Activated T-cell treated with anti-CD3 and anti-CD28 coated beads, Interleukin-2, amount 50 U/mL, for 72 hours (primary cell): Measurements from ENCODE around the gene FGD3. TPM values are rescaled to one million over a fixed set of nuclear protein-coding genes. Genes with fewer than 3 reads are reported as not detected.

Experiments
- ATAC-seq, 2 donors: fragments of 150-1000 bp; cut with Tn5 transposase; replicated peaks in 1 of 2; 2 replicates each; pipeline ENCODE4 v1.10.0; 2021; ENCODE audit warnings: moderate library complexity in 2 of 2, mild to moderate bottlenecking in 1 of 2
- DNase-seq, 2 donors: peaks; one replicate each; pipeline ENCODE4 v3.0.0; 2021 to 2022; ENCODE audit warnings: mixed read lengths in 1 of 2
- H3K27ac Mint-ChIP-seq: one replicate; pipeline ENCODE4 v1.8.0; 2022; ENCODE audit warnings: mild to moderate bottlenecking, moderate library complexity, mixed read lengths
- H3K27me3 Mint-ChIP-seq: one replicate; pipeline ENCODE4 v1.8.0; 2022; ENCODE audit warnings: low read depth, mixed read lengths
- H3K36me3 Mint-ChIP-seq, 2 donors: one replicate each; pipeline ENCODE4 v1.8.0; 2022; ENCODE audit warnings: mixed read lengths in 2 of 2, mild to moderate bottlenecking in 1 of 2; ENCODE audit not compliant: insufficient read depth in 2 of 2
- H3K4me1 Mint-ChIP-seq: one replicate; pipeline ENCODE4 v1.8.0; 2022; ENCODE audit warnings: low read depth, mixed read lengths
- H3K4me3 Mint-ChIP-seq, 2 donors: one replicate each; pipeline ENCODE4 v1.8.0; 2022; ENCODE audit warnings: mild to moderate bottlenecking in 2 of 2, mixed read lengths in 2 of 2, moderate library complexity in 2 of 2
- H3K9me3 Mint-ChIP-seq, 2 donors: one replicate each; pipeline ENCODE4 v1.8.0; 2022; ENCODE audit warnings: mixed read lengths in 2 of 2
- total RNA-seq, 2 donors: library from RNA; stranded (reverse); gene quantifications; one replicate each; pipeline ENCODE4 v1.2.3, GENCODE V29; 2022

The FGD3 gene
- total RNA-seq, 2 donors from 2014 or later = 66.2 to 72.9 TPM

DNA sequence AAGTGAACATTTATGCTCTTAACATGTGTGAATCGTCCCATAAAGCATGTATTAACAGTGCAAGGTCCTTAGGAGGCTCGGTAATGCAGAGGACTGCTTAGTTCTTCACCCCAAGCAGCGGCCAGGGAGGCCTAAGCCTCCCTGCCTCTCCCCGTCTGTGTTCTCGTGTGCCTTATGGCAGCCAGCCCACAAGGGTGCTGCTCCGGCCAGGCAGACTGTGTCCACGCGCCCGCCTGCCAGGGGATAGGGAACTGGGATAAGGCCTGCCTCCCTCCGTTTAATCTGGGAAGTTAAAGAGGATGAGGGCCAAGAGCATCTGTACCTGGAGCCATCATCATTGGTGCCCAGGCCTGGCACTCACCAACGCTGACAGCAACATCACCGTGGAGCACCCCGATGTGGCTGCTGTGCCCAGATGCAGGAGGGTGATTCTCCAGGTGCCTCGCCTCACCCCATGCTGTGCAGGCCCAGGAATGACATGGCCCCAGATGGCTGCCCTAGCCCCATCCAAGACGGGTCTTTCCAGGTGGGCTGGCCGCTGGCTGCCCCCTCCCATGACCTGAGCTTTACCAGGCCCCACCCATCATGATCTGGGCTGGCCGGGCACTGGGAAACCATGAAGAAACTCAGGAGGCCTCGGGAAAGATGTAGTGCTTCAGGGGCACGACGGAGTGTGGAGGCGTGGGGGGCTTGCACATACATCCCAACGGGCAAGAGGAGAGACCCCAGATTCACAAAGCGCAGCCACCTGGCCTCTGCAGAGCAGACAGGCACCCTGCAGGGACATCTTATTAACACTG, 75.6 kb downstream of the FGD3 start:
- Mint-ChIP-seq H3K36me3 (peaks cover 6 to 7% of the 10 kb centered on the region in 2 donors), H3K27me3 (no peaks in the 10 kb centered on the region), H3K9me3 (no peaks in the 10 kb centered on the region), H3K4me1 (peaks cover 70% of the 10 kb centered on the region), H3K4me3 (no peak overlapping the region), H3K27ac (peak overlapping the region; percentile 82)
- ATAC-seq (no peak), DNase-seq (no peak)

DNA sequence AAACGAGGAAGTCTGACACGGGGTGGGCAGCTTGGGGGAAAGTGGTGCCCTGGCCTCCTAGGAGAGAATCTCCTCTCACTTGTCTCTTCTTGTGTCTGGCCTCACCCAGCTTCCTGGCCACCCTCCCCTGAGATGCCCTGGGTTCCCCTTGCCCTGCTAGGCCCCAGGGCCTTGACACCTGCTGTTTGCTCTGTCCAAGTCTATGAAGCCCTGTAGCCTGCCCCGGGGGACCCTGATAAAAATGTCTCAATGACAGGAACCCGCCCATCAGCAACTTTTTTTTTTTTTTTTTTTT, 76.1 kb downstream of the FGD3 start:
- Mint-ChIP-seq H3K4me3 (no peak overlapping the region), H3K27me3 (no peaks in the 10 kb centered on the region), H3K36me3 (peaks cover 6 to 7% of the 10 kb centered on the region in 2 donors), H3K27ac (peak overlapping the region; percentile 82), H3K4me1 (peaks cover 71% of the 10 kb centered on the region), H3K9me3 (no peaks in the 10 kb centered on the region)
- DNase-seq (no peak), ATAC-seq (no peak)

DNA sequence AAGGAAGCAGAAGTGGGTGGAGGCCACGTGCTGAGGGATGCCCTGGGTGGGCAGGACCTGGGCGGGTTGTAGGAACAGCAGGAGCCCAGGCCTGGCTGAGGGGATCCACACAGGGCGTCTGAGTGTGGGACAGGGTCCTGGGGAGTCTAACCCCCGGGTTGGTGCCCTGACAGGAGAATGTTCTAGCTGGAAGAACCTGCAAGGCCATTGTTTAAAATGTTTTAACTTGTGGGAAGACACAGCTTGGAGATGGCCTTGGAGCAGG, 77.3 kb downstream of the FGD3 start:
- Mint-ChIP-seq H3K36me3 (peaks cover 7 to 8% of the 10 kb centered on the region in 2 donors), H3K4me1 (peaks cover 75% of the 10 kb centered on the region), H3K9me3 (no peaks in the 10 kb centered on the region), H3K27me3 (no peaks in the 10 kb centered on the region), H3K27ac (peak overlapping the region; percentile 90), H3K4me3 (no peak overlapping the region)
- DNase-seq (no peak), ATAC-seq (no peak)

DNA sequence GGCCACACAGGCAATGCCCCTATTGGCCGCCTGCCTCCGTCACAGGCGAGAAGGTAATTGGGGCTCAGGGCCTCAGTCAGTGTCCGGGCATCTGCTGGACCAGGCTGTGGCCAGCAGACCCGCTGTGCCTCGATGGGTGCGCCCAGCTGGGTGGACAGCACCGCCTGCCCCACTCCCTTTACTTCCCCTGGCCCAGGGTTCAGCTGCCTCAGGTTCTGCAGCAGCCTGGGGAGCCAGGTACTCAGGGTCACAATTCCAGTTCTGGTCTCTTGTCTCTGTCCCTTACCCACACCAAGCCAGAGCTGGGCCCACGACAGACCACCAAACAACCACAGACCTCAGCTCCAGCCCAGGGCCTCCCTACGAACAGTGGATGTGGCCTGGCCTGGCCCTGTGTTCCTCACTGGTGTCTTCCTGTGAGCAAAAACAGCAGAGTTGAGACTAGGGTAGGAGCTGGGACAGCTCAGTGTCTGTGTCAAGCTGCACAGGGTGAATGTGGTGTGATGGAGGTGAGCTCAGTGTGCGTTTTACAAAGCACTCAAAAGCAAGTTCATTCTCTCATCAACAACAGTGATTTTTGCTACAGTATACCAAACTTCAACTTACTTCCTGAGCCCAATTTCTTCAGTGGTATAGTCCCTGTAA, 77.8 kb downstream of the FGD3 start:
- peak overlapping the region; percentile 82 for H3K27ac Mint-ChIP-seq
- no peaks in the 10 kb centered on the region for H3K9me3 Mint-ChIP-seq
- peaks cover 76% of the 10 kb centered on the region for H3K4me1 Mint-ChIP-seq
- H3K27me3 Mint-ChIP-seq = no peaks in the 10 kb centered on the region
- DNase-seq (no peak), ATAC-seq (peak in 1 of 2 donors; percentile 33)
- peaks cover 7 to 12% of the 10 kb centered on the region in 2 donors for H3K36me3 Mint-ChIP-seq
- peak overlapping the region in 1 of 2 donors; percentile 35 for H3K4me3 Mint-ChIP-seq

DNA sequence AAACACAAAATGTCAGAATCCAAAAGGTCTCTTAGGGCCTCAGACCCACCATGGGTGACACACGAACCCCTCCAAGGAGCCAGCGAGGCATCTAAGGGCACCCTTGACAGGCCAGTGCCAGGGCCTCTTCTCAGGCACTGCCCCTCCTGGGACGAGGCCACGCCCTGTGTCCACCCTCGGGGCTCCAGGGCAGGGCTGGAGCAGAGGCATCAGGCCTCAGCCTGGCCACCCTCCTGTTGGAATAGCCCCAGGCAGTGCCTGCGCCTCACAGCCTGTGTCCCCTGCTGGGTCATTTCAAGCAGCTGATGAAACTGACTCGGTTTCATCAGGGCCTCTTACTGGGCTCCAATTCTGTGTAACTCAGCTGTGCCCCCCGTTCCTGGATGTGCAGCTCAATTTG, 78.4 kb downstream of the FGD3 start:
- Mint-ChIP-seq H3K4me3 (no peak overlapping the region), H3K9me3 (no peaks in the 10 kb centered on the region), H3K27me3 (no peaks in the 10 kb centered on the region), H3K4me1 (peaks cover 71% of the 10 kb centered on the region), H3K36me3 (peaks cover 8 to 13% of the 10 kb centered on the region in 2 donors), H3K27ac (peak overlapping the region; percentile 82)
- DNase-seq (no peak), ATAC-seq (no peak)

DNA sequence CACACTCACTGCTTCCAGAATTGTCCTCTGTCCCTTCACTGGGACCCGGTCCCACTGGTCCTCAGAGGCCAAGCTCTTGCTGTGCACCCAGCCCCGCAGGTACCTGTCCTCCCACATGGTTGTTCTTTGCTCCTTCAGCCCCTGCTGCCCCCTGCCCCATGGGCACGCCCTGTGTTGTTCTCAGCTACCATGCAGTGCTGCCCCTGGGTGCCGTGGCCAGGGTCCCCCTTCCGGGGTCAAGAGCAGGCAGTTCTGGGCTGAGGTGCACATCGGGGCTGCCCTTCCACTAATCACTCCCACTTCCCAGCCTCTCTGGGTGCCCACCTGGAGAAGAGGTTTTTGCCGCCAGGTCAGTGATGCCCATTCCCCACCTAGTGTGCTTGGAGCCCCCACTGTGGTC, 79.3 kb downstream of the FGD3 start:
- Mint-ChIP-seq H3K36me3 (peaks cover 12 to 20% of the 10 kb centered on the region in 2 donors), H3K4me1 (peaks cover 67% of the 10 kb centered on the region), H3K4me3 (no peak overlapping the region), H3K9me3 (no peaks in the 10 kb centered on the region), H3K27ac (no peak overlapping the region), H3K27me3 (no peaks in the 10 kb centered on the region)
- DNase-seq (no peak), ATAC-seq (no peak)

DNA sequence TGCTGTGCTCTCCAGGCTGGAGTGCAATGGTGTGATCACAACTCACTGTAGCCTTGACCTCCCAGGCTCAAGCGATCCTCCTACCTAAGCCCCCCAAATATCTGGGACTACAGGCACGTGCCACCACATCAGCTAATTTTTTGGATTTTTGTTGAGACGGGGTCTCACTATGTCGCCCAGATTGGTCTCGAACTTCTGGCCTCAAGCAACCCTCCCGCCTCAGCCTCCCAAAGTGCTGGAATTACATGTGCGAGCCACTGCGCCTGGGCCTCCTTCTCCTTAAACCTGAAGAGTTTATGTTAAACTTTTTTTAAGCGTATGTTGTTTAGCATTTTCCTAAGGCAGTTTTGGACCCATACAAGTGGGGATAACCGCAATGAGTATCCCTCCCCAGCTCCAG, 80.4 kb downstream of the FGD3 start:
- Mint-ChIP-seq H3K9me3 (no peaks in the 10 kb centered on the region), H3K27ac (peak overlapping the region; percentile 94), H3K4me3 (peak overlapping the region in 1 of 2 donors; percentile 90), H3K36me3 (peaks cover 13 to 22% of the 10 kb centered on the region in 2 donors), H3K27me3 (no peaks in the 10 kb centered on the region), H3K4me1 (peaks cover 68% of the 10 kb centered on the region)
- no peak for ATAC-seq
- DNase-seq = no peak

DNA sequence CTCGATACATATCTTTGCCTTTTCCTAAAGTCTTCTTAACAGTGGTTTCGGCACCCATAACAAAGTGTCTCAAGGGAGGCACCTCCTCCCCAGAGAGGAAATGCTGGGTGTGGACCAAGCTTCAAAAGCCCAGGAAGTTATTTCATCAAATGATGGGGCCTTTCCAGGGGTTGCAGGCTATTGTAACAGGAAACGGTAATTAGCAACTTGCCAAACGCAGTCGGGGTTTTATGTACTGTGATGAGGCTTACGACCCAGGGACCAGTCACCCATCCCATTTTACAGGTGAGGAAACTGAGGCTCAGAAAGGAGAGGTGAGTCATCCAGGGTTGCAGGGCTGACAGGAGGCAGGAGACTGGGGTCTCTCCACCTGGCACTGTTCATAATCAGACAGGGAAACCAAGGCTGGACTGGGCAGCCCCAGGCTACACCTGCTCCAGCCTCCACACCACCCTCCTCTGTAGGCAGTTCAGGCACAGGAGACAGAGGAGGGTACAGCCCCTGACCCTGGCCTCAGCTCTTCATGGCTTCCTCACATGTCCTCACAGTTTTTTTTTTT, 81.2 kb downstream of the FGD3 start:
- DNase-seq (peak; percentile 47 to 61), ATAC-seq (peak; percentile 62 to 79)
- Mint-ChIP-seq H3K36me3 (peaks cover 10 to 20% of the 10 kb centered on the region in 2 donors), H3K9me3 (no peaks in the 10 kb centered on the region), H3K4me3 (peak overlapping the region; percentile 58 to 90), H3K27me3 (no peaks in the 10 kb centered on the region), H3K27ac (peak overlapping the region; percentile 100), H3K4me1 (peaks cover 61% of the 10 kb centered on the region)

DNA sequence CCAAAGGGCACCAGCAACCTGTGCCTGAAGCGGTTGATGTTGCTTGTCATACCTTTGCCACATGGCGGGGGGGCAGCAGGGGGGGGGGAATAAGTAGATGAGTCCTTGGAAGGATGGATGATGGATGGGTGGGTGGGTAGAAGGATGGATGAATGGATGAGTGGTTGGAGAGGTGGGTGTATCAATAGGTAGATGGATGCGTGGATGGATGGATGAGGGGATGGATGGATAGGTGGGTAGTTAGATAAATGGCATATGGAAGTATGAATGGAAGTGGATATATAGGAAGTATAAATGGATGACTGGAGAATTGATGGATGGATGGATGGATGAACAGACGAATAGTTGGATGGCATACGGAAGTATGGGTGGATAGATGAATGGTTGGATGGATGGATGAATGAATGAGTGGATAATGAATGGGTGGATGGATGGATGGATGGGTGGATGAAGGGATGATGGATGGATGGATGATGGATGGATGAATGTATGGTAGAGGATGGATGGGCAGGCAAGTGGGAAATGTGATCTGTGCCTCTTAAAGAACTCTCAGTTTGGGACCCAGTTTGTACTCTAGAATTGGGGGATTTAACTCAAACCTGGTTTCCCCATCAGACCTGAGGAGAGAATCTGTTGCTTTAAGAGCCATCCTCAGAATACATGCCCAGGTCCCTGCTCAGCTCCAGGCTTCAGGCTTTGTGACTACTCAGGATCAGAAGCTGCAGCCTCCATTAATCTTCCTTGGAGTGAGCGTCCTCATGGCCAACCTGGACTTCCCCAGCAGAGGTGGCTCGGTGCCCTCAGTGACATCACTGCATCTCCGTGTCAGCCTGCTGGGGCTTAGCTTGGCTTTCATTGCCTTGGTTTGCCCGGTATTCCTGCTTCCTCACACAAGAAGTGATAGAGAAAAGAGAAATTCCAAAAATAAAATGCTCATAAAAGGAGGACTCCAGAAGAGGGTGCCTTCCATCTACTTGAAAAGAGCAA, 83.6 kb downstream of the FGD3 start:
- Mint-ChIP-seq H3K36me3 (peaks cover 10 to 18% of the 10 kb centered on the region in 2 donors), H3K4me1 (peaks cover 41% of the 10 kb centered on the region), H3K9me3 (no peaks in the 10 kb centered on the region), H3K27ac (peak overlapping the region; percentile 55), H3K27me3 (no peaks in the 10 kb centered on the region), H3K4me3 (no peak overlapping the region)
- DNase-seq = no peak
- no peak for ATAC-seq

DNA sequence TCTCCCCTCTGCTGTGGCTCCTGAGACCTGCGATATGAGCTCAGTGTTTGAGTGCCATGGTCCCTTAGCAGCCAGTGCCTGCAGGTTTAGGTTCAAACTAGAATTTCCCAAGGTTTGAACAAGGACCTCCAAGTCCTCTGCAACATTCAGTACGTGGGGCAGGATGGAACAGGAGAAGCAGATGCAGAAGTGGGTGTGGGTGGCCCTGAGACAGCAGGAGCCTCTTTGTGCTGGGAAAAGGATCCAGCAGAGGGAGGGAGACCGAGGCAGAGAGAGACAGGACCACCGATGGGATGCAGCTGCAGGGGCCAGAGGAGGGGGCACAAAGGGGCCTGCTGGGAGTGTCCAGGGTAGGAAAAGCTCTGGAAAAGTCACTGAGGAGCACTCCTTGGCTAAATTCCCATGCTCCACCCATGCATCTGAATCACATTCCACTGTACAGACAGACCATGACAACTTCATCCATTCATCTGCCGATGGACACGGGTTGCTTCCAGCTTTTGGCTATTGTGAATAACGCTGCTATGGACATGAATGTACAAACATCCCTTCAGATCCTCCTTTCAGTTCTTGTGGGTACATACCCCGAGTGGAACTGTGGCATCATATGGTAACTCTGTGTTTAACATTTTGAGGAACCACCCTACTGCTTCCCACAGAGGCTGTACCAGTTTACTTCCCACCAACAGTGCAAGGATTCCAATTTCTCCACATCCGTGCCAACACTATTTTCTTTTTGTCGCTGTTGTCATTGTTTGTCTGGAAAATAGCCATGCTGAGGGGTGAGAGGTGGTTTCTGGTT, 84.5 kb downstream of the FGD3 start:
- Mint-ChIP-seq H3K9me3 (no peaks in the 10 kb centered on the region), H3K4me1 (peaks cover 42% of the 10 kb centered on the region), H3K27ac (peak overlapping the region; percentile 61), H3K4me3 (no peak overlapping the region), H3K27me3 (no peaks in the 10 kb centered on the region), H3K36me3 (peaks cover 10 to 18% of the 10 kb centered on the region in 2 donors)
- no peak for DNase-seq
- no peak for ATAC-seq

DNA sequence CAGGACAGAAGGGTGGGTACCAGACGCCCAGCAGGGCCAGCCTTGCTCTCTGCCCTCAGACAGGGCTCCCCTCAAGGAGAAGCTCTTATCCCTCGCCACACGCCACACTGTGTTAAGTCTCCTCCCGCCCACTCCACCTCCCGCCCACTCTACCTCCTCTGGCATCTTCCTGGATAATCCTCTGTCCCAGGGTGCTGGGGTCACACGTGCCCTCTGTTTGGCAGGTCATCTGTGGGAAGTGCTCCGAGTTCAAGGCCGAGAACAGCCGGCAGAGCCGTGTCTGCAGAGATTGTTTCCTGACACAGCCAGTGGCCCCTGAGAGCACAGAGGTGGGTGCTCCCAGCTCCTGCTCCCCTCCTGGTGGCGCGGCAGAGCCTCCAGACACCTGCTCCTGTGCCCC, 85.2 kb downstream of the FGD3 start:
- Mint-ChIP-seq H3K36me3 (peaks cover 9 to 18% of the 10 kb centered on the region in 2 donors), H3K4me1 (peaks cover 44% of the 10 kb centered on the region), H3K27ac (peak overlapping the region; percentile 61), H3K9me3 (no peaks in the 10 kb centered on the region), H3K4me3 (no peak overlapping the region), H3K27me3 (no peaks in the 10 kb centered on the region)
- ATAC-seq (no peak), DNase-seq (no peak)

DNA sequence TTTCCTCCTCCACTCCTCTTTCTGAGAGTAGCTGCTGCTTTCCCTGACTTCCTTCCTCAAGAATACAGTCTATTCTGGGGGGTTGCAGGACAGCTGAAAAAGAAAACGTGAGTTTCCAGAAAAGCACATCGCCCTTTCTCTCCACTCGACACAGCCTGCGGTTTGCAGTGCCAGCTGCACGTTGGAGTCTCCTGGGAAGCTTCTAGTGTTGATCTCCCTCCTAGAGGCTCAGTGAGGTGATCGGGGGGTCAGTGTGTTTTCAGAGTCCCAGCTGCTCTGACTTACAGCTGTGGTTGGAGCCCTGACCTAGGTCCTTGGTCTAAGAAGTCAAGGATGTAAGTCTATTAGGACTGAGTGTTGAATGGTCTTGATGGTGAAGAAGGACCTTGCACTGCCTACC, 86.2 kb downstream of the FGD3 start:
- Mint-ChIP-seq H3K27me3 (no peaks in the 10 kb centered on the region), H3K4me1 (peaks cover 40% of the 10 kb centered on the region), H3K9me3 (no peaks in the 10 kb centered on the region), H3K36me3 (peaks cover 7 to 18% of the 10 kb centered on the region in 2 donors), H3K27ac (peak overlapping the region; percentile 42), H3K4me3 (no peak overlapping the region)
- ATAC-seq (no peak), DNase-seq (no peak)
